Activated naive CD8-positive, alpha-beta T cell treated with anti-CD3 and anti-CD28 coated beads for 36 hours (primary cell): Measurements from ENCODE around the gene NID1. TPM values are rescaled to one million over a fixed set of nuclear protein-coding genes. Genes with fewer than 3 reads are reported as not detected.

Experiments
- DNase-seq: peaks from one replicate; pipeline ENCODE4 v3.0.0; 2021
- H3K27ac Mint-ChIP-seq: one replicate; pipeline ENCODE4 v1.8.0; 2022; ENCODE audit warnings: mild to moderate bottlenecking, moderate library complexity, mixed read lengths
- H3K27me3 Mint-ChIP-seq: one replicate; pipeline ENCODE4 v1.8.0; 2022; ENCODE audit warnings: mild to moderate bottlenecking, mixed read lengths
- H3K36me3 Mint-ChIP-seq: one replicate; pipeline ENCODE4 v1.8.0; 2021; ENCODE audit warnings: mild to moderate bottlenecking, mixed read lengths
- H3K4me1 Mint-ChIP-seq: one replicate; pipeline ENCODE4 v1.8.0; 2021; ENCODE audit warnings: mixed read lengths
- H3K4me3 Mint-ChIP-seq: one replicate; pipeline ENCODE4 v1.8.0; 2022; ENCODE audit warnings: mild to moderate bottlenecking, moderate library complexity, mixed read lengths
- H3K9me3 Mint-ChIP-seq: one replicate; pipeline ENCODE4 v1.8.0; 2022; ENCODE audit warnings: mixed read lengths
- total RNA-seq, 2 experiments: library from RNA; stranded (reverse); gene quantifications; one replicate each; pipeline ENCODE4 v1.2.3, GENCODE V29; 2021

The NID1 gene
- total RNA-seq, 2 experiments from 2014 or later, result 0.08 to 0.10 TPM

GRCh38 chr1:235943581-235944114 lies 121.2 kb downstream of the NID1 start:
- no peak for DNase-seq
- Mint-ChIP-seq H3K4me3 (no peak overlapping the region), H3K36me3 (peaks cover 5% of the 10 kb centered on the region), H3K9me3 (no peaks in the 10 kb centered on the region), H3K27ac (no peak overlapping the region), H3K4me1 (peaks cover 28% of the 10 kb centered on the region), H3K27me3 (no peaks in the 10 kb centered on the region)

- Mint-ChIP-seq H3K9me3 (no peaks in the 10 kb centered on the region), H3K36me3 (peaks cover 5% of the 10 kb centered on the region), H3K4me3 (no peak overlapping the region), H3K27me3 (no peaks in the 10 kb centered on the region), H3K27ac (no peak overlapping the region), H3K4me1 (peaks cover 33% of the 10 kb centered on the region)
- no peak for DNase-seq
Observed at GRCh38 chr1:235942979-235943575, 121.8 kb downstream of the NID1 start.

- Mint-ChIP-seq H3K4me1 (peaks cover 34% of the 10 kb centered on the region), H3K36me3 (peaks cover 5% of the 10 kb centered on the region), H3K9me3 (no peaks in the 10 kb centered on the region), H3K27me3 (no peaks in the 10 kb centered on the region), H3K27ac (no peak overlapping the region), H3K4me3 (no peak overlapping the region)
- DNase-seq, result no peak
Observed at GRCh38 chr1:235942625-235942934, 122.3 kb downstream of the NID1 start.

GRCh38 chr1:235941876-235942624 lies 122.8 kb downstream of the NID1 start:
- Mint-ChIP-seq H3K4me3 (no peak overlapping the region), H3K36me3 (peaks cover 5% of the 10 kb centered on the region), H3K27me3 (no peaks in the 10 kb centered on the region), H3K4me1 (peaks cover 39% of the 10 kb centered on the region), H3K27ac (no peak overlapping the region), H3K9me3 (no peaks in the 10 kb centered on the region)
- no peak for DNase-seq

GRCh38 chr1:235940285-235940684 lies 124.6 kb downstream of the NID1 start:
- Mint-ChIP-seq H3K9me3 (no peaks in the 10 kb centered on the region), H3K4me3 (no peak overlapping the region), H3K27me3 (no peaks in the 10 kb centered on the region), H3K36me3 (peaks cover 5% of the 10 kb centered on the region), H3K27ac (no peak overlapping the region), H3K4me1 (peaks cover 33% of the 10 kb centered on the region)
- no peak for DNase-seq

GRCh38 chr1:235939480-235939775 lies 125.5 kb downstream of the NID1 start:
- no peaks in the 10 kb centered on the region for H3K27me3 Mint-ChIP-seq
- no peak for DNase-seq
- no peaks in the 10 kb centered on the region for H3K9me3 Mint-ChIP-seq
- peak overlapping the region; percentile 71 for H3K27ac Mint-ChIP-seq
- H3K4me3 Mint-ChIP-seq, result no peak overlapping the region
- peaks cover 5% of the 10 kb centered on the region for H3K36me3 Mint-ChIP-seq
- H3K4me1 Mint-ChIP-seq, result peaks cover 29% of the 10 kb centered on the region

GRCh38 chr1:235938709-235939479 lies 126.0 kb downstream of the NID1 start:
- Mint-ChIP-seq H3K4me1 (peaks cover 28% of the 10 kb centered on the region), H3K27me3 (no peaks in the 10 kb centered on the region), H3K27ac (peak overlapping the region; percentile 71), H3K4me3 (no peak overlapping the region), H3K9me3 (no peaks in the 10 kb centered on the region), H3K36me3 (peaks cover 5% of the 10 kb centered on the region)
- no peak for DNase-seq

- peak overlapping the region; percentile 40 for H3K27ac Mint-ChIP-seq
- peaks cover 42% of the 10 kb centered on the region for H3K4me1 Mint-ChIP-seq
- no peak overlapping the region for H3K4me3 Mint-ChIP-seq
- peaks cover 6% of the 10 kb centered on the region for H3K36me3 Mint-ChIP-seq
- H3K27me3 Mint-ChIP-seq, result no peaks in the 10 kb centered on the region
- no peak for DNase-seq
- H3K9me3 Mint-ChIP-seq, result no peaks in the 10 kb centered on the region
Observed at GRCh38 chr1:235937123-235937522, 127.8 kb downstream of the NID1 start.

- DNase-seq, result no peak
- peaks cover 50% of the 10 kb centered on the region for H3K4me1 Mint-ChIP-seq
Observed at GRCh38 chr1:235935235-235936225, 129.4 kb downstream of the NID1 start.

GRCh38 chr1:235933766-235934116 lies 131.1 kb downstream of the NID1 start:
- Mint-ChIP-seq H3K9me3 (no peaks in the 10 kb centered on the region), H3K4me1 (peaks cover 40% of the 10 kb centered on the region), H3K27ac (no peak overlapping the region), H3K4me3 (no peak overlapping the region), H3K36me3 (peaks cover 1% of the 10 kb centered on the region), H3K27me3 (no peaks in the 10 kb centered on the region)
- no peak for DNase-seq

More at GRCh38 chr1:235935235-235936225, 129.4 kb downstream of the NID1 start:
- H3K9me3 Mint-ChIP-seq, result no peaks in the 10 kb centered on the region
- no peak overlapping the region for H3K27ac Mint-ChIP-seq
- H3K27me3 Mint-ChIP-seq, result no peaks in the 10 kb centered on the region
- peaks cover 6% of the 10 kb centered on the region for H3K36me3 Mint-ChIP-seq
- no peak overlapping the region for H3K4me3 Mint-ChIP-seq

- H3K27ac Mint-ChIP-seq, result no peak overlapping the region
- DNase-seq, result no peak
- peaks cover 1% of the 10 kb centered on the region for H3K36me3 Mint-ChIP-seq
- H3K4me1 Mint-ChIP-seq, result peaks cover 34% of the 10 kb centered on the region
- no peaks in the 10 kb centered on the region for H3K9me3 Mint-ChIP-seq
- H3K4me3 Mint-ChIP-seq, result no peak overlapping the region
- H3K27me3 Mint-ChIP-seq, result no peaks in the 10 kb centered on the region
Observed at GRCh38 chr1:235933017-235933765, 131.7 kb downstream of the NID1 start.

GRCh38 chr1:235932090-235932510 lies 132.8 kb downstream of the NID1 start:
- H3K4me3 Mint-ChIP-seq, result no peak overlapping the region
- no peak overlapping the region for H3K27ac Mint-ChIP-seq
- H3K9me3 Mint-ChIP-seq, result no peaks in the 10 kb centered on the region
- DNase-seq, result no peak
- peaks cover 28% of the 10 kb centered on the region for H3K4me1 Mint-ChIP-seq
- peaks cover 1% of the 10 kb centered on the region for H3K36me3 Mint-ChIP-seq
- no peaks in the 10 kb centered on the region for H3K27me3 Mint-ChIP-seq

- Mint-ChIP-seq H3K27me3 (no peaks in the 10 kb centered on the region), H3K27ac (no peak overlapping the region)
Observed at GRCh38 chr1:235931171-235931738, 133.6 kb downstream of the NID1 start.

GRCh38 chr1:235930543-235930942 lies 134.3 kb downstream of the NID1 start:
- Mint-ChIP-seq H3K9me3 (no peaks in the 10 kb centered on the region), H3K4me1 (peaks cover 22% of the 10 kb centered on the region), H3K27ac (no peak overlapping the region), H3K4me3 (no peak overlapping the region), H3K27me3 (no peaks in the 10 kb centered on the region), H3K36me3 (peaks cover 1% of the 10 kb centered on the region)
- no peak for DNase-seq

More at GRCh38 chr1:235931171-235931738, 133.6 kb downstream of the NID1 start:
- Mint-ChIP-seq H3K4me1 (peaks cover 27% of the 10 kb centered on the region), H3K9me3 (no peaks in the 10 kb centered on the region), H3K4me3 (no peak overlapping the region), H3K36me3 (peaks cover 1% of the 10 kb centered on the region)
- no peak for DNase-seq
